IMR-90 (cell line): ENCODE measurements around the gene ABR. TPM values are rescaled to one million over a fixed set of nuclear protein-coding genes. Genes with fewer than 3 reads are reported as not detected.

Experiments
- ATAC-seq: fragments of 200-7000 bp; cut with Tn5 transposase; 2 replicates; pipeline ENCODE4 v1.9.1; 2020; ENCODE audit warnings: low read depth, mild to moderate bottlenecking, moderate library complexity
- BruUV-seq: library from RNA; stranded (reverse); fragments of 400-500 nt; replicated peaks from 2 replicates; lab custom pipeline; 2021; lab: Mats Ljungman, UMichigan
- CTCF ChIA-PET: fragments of 300-600 bp; formaldehyde crosslinking; extraction: SDS; loops from one replicate; lab custom pipeline; 2021; ENCODE audit warnings: antibody characterized with exemption; lab: Yijun Ruan, JAX
- POLR2A ChIA-PET: fragments of 300-600 bp; sonication (Branson Sonifier 250); formaldehyde crosslinking; loops from one replicate; lab custom pipeline; 2022; ENCODE audit warnings: antibody characterized with exemption; ENCODE audit not compliant: unreplicated experiment; lab: Charles Lee
- DNase-seq: peaks from one replicate; pipeline ENCODE4 v3.0.0; 2013
- H2AFZ ChIP-seq: replicated peaks from 2 replicates; pipeline ENCODE3; 2013; ENCODE audit warnings: low read length, mild to moderate bottlenecking; ENCODE audit not compliant: poor library complexity
- H2AK5ac ChIP-seq: 2 replicates; pipeline ENCODE4 v1.6.1; 2013; ENCODE audit warnings: low read depth, low read length, inconsistent platforms
- H2AK9ac ChIP-seq: replicated peaks from 2 replicates; pipeline ENCODE3; 2013; ENCODE audit warnings: mild to moderate bottlenecking, low read depth, low read length, moderate library complexity; ENCODE audit not compliant: poor library complexity
- H2BK120ac ChIP-seq: 2 replicates; pipeline ENCODE4 v1.6.1; 2013; ENCODE audit warnings: low read depth, low read length, inconsistent platforms
- H2BK15ac ChIP-seq: 3 replicates; pipeline ENCODE4 v1.6.1; 2013; ENCODE audit warnings: low read depth, low read length, inconsistent platforms
- H2BK20ac ChIP-seq: 2 replicates; pipeline ENCODE4 v1.6.1; 2013; ENCODE audit warnings: low read depth, mild to moderate bottlenecking, inconsistent platforms, low read length, moderate library complexity
- H2BK5ac ChIP-seq: 2 replicates; pipeline ENCODE4 v1.6.1; 2013; ENCODE audit warnings: mild to moderate bottlenecking, low read depth, low read length, inconsistent platforms; ENCODE audit not compliant: poor library complexity, severe bottlenecking
- H3K14ac ChIP-seq: replicated peaks from 2 replicates; pipeline ENCODE4 v1.6.1; 2013; ENCODE audit warnings: low read depth, low read length, inconsistent platforms
- H3K18ac ChIP-seq: 2 replicates; pipeline ENCODE4 v1.6.1; 2013; ENCODE audit warnings: low read depth, low read length, control low read depth
- H3K23ac ChIP-seq: 2 replicates; pipeline ENCODE4 v1.6.1; 2013; ENCODE audit warnings: low read depth, low read length, inconsistent platforms
- H3K27ac ChIP-seq: 2 replicates; pipeline ENCODE4 v1.5.1; 2013; ENCODE audit warnings: mild to moderate bottlenecking, control low read depth, low read length; ENCODE audit not compliant: insufficient read depth
- H3K27me3 ChIP-seq: 2 replicates; pipeline ENCODE4 v1.6.1; 2013; ENCODE audit warnings: low read length; ENCODE audit not compliant: control insufficient read depth, insufficient read depth
- H3K36me3 ChIP-seq: 2 replicates; pipeline ENCODE4 v1.6.1; 2013; ENCODE audit warnings: low read length, mixed read lengths; ENCODE audit not compliant: control insufficient read depth, insufficient read depth
- H3K4ac ChIP-seq: 2 replicates; pipeline ENCODE4 v1.6.1; 2013; ENCODE audit warnings: low read depth, low read length, inconsistent platforms
- H3K4me1 ChIP-seq: 2 replicates; pipeline ENCODE4 v1.6.1; 2013; ENCODE audit warnings: low read length, mixed read lengths; ENCODE audit not compliant: control insufficient read depth, insufficient read depth
- H3K4me2 ChIP-seq: 2 replicates; pipeline ENCODE4 v1.6.1; 2013; ENCODE audit warnings: low read depth, mild to moderate bottlenecking, control low read depth, low read length, moderate library complexity
- H3K4me3 ChIP-seq: 2 replicates; pipeline ENCODE4 v1.5.1; 2013; ENCODE audit warnings: low read depth, mild to moderate bottlenecking, control low read depth, low read length, moderate library complexity; ENCODE audit not compliant: insufficient read depth
- H3K56ac ChIP-seq: 2 replicates; pipeline ENCODE4 v1.6.1; 2013; ENCODE audit warnings: low read length, inconsistent platforms; ENCODE audit not compliant: insufficient read depth; ENCODE audit errors: extremely low read depth
- H3K79me1 ChIP-seq, 2 experiments: 2 replicates each; pipeline ENCODE4 v1.6.1; 2013; ENCODE audit warnings: low read length in 2 of 2, inconsistent platforms in 1 of 2, low read depth in 1 of 2
- H3K9ac ChIP-seq: 2 replicates; pipeline ENCODE4 v1.6.1; 2013; ENCODE audit warnings: low read depth, low read length, control low read depth
- H3K9me1 ChIP-seq: 2 replicates; pipeline ENCODE4 v1.6.1; 2013; ENCODE audit warnings: low read length, inconsistent platforms; ENCODE audit not compliant: insufficient read depth
- H3K9me3 ChIP-seq: 2 replicates; pipeline ENCODE4 v1.6.1; 2013; ENCODE audit warnings: low read length; ENCODE audit not compliant: control insufficient read depth, insufficient read depth
- H4K20me1 ChIP-seq: 2 replicates; pipeline ENCODE4 v1.6.1; 2013; ENCODE audit warnings: low read length, inconsistent platforms; ENCODE audit not compliant: insufficient read depth
- H4K5ac ChIP-seq: 2 replicates; pipeline ENCODE4 v1.6.1; 2013; ENCODE audit warnings: mild to moderate bottlenecking, low read depth, low read length, control low read depth
- H4K8ac ChIP-seq, 2 experiments: 2 replicates each; pipeline ENCODE4 v1.6.1; 2013; ENCODE audit warnings: low read depth in 2 of 2, low read length in 2 of 2, control low read depth in 1 of 2, inconsistent platforms in 1 of 2
- H4K91ac ChIP-seq: 2 replicates; pipeline ENCODE4 v1.6.1; 2013; ENCODE audit warnings: low read depth, low read length, inconsistent platforms; ENCODE audit not compliant: insufficient read depth
- BHLHE40 ChIP-seq: fragments of 150-350 bp; IDR thresholded peaks from 2 replicates; pipeline ENCODE4 v1.6.1; 2016; ENCODE audit warnings: mild to moderate bottlenecking, low read depth, low read length
- CEBPB ChIP-seq: IDR thresholded peaks from 2 replicates; pipeline ENCODE4 v1.6.1; 2012; ENCODE audit warnings: low read depth, low read length, improper control_type of control experiment
- CHD1 ChIP-seq: IDR thresholded peaks from 2 replicates; pipeline ENCODE4 v1.6.1; 2012; ENCODE audit warnings: low read depth, low read length, improper control_type of control experiment
- CTCF ChIP-seq: conservative IDR thresholded peaks from 2 replicates; pipeline ENCODE4 v1.5.1; 2012; ENCODE audit warnings: mild to moderate bottlenecking, low read depth, low read length, improper control_type of control experiment
- ELK1 ChIP-seq: fragments of 150-350 bp; IDR thresholded peaks from 2 replicates; pipeline ENCODE4 v1.6.1; 2016; ENCODE audit warnings: low read depth, mild to moderate bottlenecking, low read length, moderate library complexity, borderline replicate concordance
- FOS ChIP-seq: fragments of 150-350 bp; IDR thresholded peaks from 2 replicates; pipeline ENCODE4 v1.6.1; 2016; ENCODE audit warnings: low read depth, low read length
- MAFK ChIP-seq: IDR thresholded peaks from 2 replicates; pipeline ENCODE4 v1.6.1; 2012; ENCODE audit warnings: low read depth, low read length, improper control_type of control experiment
- MAZ ChIP-seq: IDR thresholded peaks from 2 replicates; pipeline ENCODE4 v1.6.1; 2012; ENCODE audit warnings: low read depth, mild to moderate bottlenecking, low read length, improper control_type of control experiment, moderate library complexity, borderline replicate concordance
- MXI1 ChIP-seq: IDR thresholded peaks from 2 replicates; pipeline ENCODE4 v1.6.1; 2012; ENCODE audit warnings: low read depth, mild to moderate bottlenecking, low read length, moderate library complexity, borderline replicate concordance
- NFE2L2 ChIP-seq: fragments of 150-350 bp; IDR thresholded peaks from 2 replicates; pipeline ENCODE4 v1.6.1; 2016; ENCODE audit warnings: low read depth, mild to moderate bottlenecking, low read length
- POLR2A ChIP-seq: IDR thresholded peaks from 2 replicates; pipeline ENCODE4 v1.6.1; 2012; ENCODE audit warnings: mild to moderate bottlenecking, low read depth, low read length
- RAD21 ChIP-seq: IDR thresholded peaks from 2 replicates; pipeline ENCODE4 v1.6.1; 2012; ENCODE audit warnings: low read length, improper control_type of control experiment
- RCOR1 ChIP-seq: IDR thresholded peaks from 2 replicates; pipeline ENCODE4 v1.6.1; 2012; ENCODE audit warnings: mild to moderate bottlenecking, low read length, improper control_type of control experiment; ENCODE audit not compliant: insufficient replicate concordance
- RFX5 ChIP-seq: IDR thresholded peaks from 2 replicates; pipeline ENCODE4 v1.8.0; 2012; ENCODE audit warnings: low read depth, mild to moderate bottlenecking, low read length, moderate library complexity
- SMC3 ChIP-seq: fragments of 150-350 bp; IDR thresholded peaks from 2 replicates; pipeline ENCODE4 v1.6.1; 2016; ENCODE audit warnings: low read depth, mild to moderate bottlenecking, antibody characterized with exemption, low read length, moderate library complexity
- WGBS, 2 experiments: methylation state at CpG; one replicate each; pipeline versions ENCODE4 v1.1.5 to v1.1.7; 2013; ENCODE audit warnings: missing lambda C conversion rate in 2 of 2; ENCODE audit not compliant: insufficient read length in 1 of 2; ENCODE audit errors: extremely low coverage in 2 of 2; 5-methylcytosine and 5-hydroxymethylcytosine counted together
- dilution Hi-C: fragments of 300-500 bp; cut with HindIII; formaldehyde crosslinking; loops from one replicate; pipeline ENCODE4 v1.14.3; 2018; ENCODE audit warnings: low sequenced_read_pairs; ENCODE audit not compliant: unreplicated experiment
- in situ Hi-C: fragments of 300-500 bp; cut with MboI; formaldehyde crosslinking; loops from 3 replicates; pipeline ENCODE4 v1.14.3; 2019; ENCODE audit warnings: low sequenced_read_pairs, inconsistent platforms, mixed read lengths
- intact Hi-C: fragments of 100-400 bp; cut with micrococcal nuclease; formaldehyde crosslinking; loops from 2 replicates; pipeline ENCODE4 v1.10.0; 2022
- polyA plus RNA-seq, 3 experiments: library from polyadenylated mRNA; depleted of rRNA; stranded (reverse); fragments of >200 nt; gene quantifications; 2 replicates each; pipeline ENCODE4 v1.2.3, GENCODE V29; 2012; ENCODE audit warnings: low replicate concordance in 1 of 3
- total RNA-seq: library from RNA; depleted of rRNA; stranded (reverse); fragments of >200 nt; gene quantifications from 2 replicates; pipeline ENCODE4 v1.2.3, GENCODE V29; 2012
- TF ChIP-seq, protein P1 (sequence below): fragments of 150-350 bp; IDR thresholded peaks from 2 replicates; pipeline ENCODE4 v1.6.1; 2017; ENCODE audit warnings: mild to moderate bottlenecking, antibody characterized with exemption, low read length, low read depth

ABR gene
- total and polyA plus RNA-seq, 2 of the 4 experiments (the other 2 are of a cell fraction): 28.3 to 79.7 TPM

DNA sequence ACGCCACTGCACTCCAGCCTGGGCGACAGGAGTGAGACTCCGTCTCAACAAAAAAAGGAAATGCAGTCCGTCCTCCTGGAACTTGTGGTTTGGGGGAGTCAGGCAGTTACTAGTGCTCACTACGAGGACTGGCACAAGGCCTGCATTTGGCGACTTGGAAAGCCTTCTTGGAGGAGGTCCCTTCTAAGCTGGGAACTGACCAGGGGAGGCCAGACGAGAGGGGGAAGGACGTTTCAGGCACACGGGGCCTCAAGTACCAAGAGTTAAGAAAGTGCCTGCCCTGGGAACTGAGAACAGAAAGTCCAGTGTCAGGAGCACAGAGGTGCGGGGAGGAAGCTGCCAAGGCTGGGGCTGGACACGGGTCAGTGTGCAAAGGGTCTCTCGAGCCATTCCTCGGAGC, 89.9 kb downstream of the ABR start:
- H3K36me3 ChIP-seq: peaks cover 50% of the 10 kb centered on the region
- no peak overlapping the region for H3K4ac ChIP-seq
- DNase-seq (no peak), ATAC-seq (no peak)
- H2AK5ac ChIP-seq: no peak overlapping the region
- CTCF ChIA-PET: no interaction called here
- no peak overlapping the region for H4K8ac ChIP-seq
- in situ Hi-C loops: no loop called here
- no peak overlapping the region for H4K91ac ChIP-seq
- BruUV-seq: no TSS peak
- peak overlapping the region; percentile 90 for H2AK9ac ChIP-seq
- intact Hi-C loops: no loop called here
- no peak overlapping the region for H3K18ac ChIP-seq
- H3K27ac ChIP-seq: no peak overlapping the region
- 54% methylated on average over 6 of the region's 13 CpGs; no CpG with 5 or more reads in 1 of the 2 experiments for WGBS, 2 experiments
- H3K79me1 ChIP-seq: peaks cover 18 to 38% of the 10 kb centered on the region in 2 experiments
- dilution Hi-C loops: no loop called here
- POLR2A ChIA-PET: no interaction called here
- H2BK15ac ChIP-seq: no peak overlapping the region
- H3K4me1 ChIP-seq: no peaks in the 10 kb centered on the region
- H4K5ac ChIP-seq: no peak overlapping the region
- H2AFZ ChIP-seq: no peak overlapping the region
- no peaks in the 10 kb centered on the region for H3K27me3 ChIP-seq
- no peak overlapping the region for H3K4me3 ChIP-seq
- no peaks in the 10 kb centered on the region for H3K9me3 ChIP-seq
- TF ChIP-seq RAD21 (no peak), RFX5 (no peak), FOS (no peak), RCOR1 (no peak), ELK1 (no peak), BHLHE40 (no peak), CHD1 (no peak), CTCF (no peak), NFE2L2 (no peak), SMC3 (no peak), MAZ (no peak), MAFK (no peak), POLR2A (no peak), CEBPB (no peak), MXI1 (no peak)
- TF ChIP-seq, protein P1, sequence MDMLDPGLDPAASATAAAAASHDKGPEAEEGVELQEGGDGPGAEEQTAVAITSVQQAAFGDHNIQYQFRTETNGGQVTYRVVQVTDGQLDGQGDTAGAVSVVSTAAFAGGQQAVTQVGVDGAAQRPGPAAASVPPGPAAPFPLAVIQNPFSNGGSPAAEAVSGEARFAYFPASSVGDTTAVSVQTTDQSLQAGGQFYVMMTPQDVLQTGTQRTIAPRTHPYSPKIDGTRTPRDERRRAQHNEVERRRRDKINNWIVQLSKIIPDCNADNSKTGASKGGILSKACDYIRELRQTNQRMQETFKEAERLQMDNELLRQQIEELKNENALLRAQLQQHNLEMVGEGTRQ: no peak
- H3K14ac ChIP-seq: no peak overlapping the region
- no peak overlapping the region for H3K23ac ChIP-seq
- no peak overlapping the region for H3K9ac ChIP-seq
- no peak overlapping the region for H3K4me2 ChIP-seq
- H2BK20ac ChIP-seq: no peak overlapping the region
- H3K56ac ChIP-seq: no peak overlapping the region
- no peak overlapping the region for H2BK5ac ChIP-seq
- no peaks in the 10 kb centered on the region for H3K9me1 ChIP-seq
- no peak overlapping the region for H2BK120ac ChIP-seq
- H4K20me1 ChIP-seq: peaks cover 10% of the 10 kb centered on the region
